SK-N-SH treated with all-trans-retinoic acid at 6 μM for 48 hours (cell line): ENCODE measurements around the gene KRT75.

ENCODE experiments used
- CREB5 ChIP-seq: fragments of 250-450 bp; sonication (Bioruptor Pico); IDR thresholded peaks from 2 replicates; pipeline ENCODE4 v1.5.1; 2020; ENCODE audit warnings: low read depth, mild to moderate bottlenecking, moderate library complexity
- PATZ1 ChIP-seq: fragments of 250-450 bp; sonication (Bioruptor Pico); IDR thresholded peaks from 2 replicates; pipeline ENCODE4 v1.8.0; 2020; ENCODE audit warnings: mild to moderate bottlenecking, moderate library complexity, borderline replicate concordance
- TSHZ2 ChIP-seq: fragments of 250-450 bp; sonication (Bioruptor Pico); IDR thresholded peaks from 2 replicates; pipeline ENCODE4 v1.5.0; 2020; ENCODE audit warnings: mild to moderate bottlenecking, moderate library complexity

DNA sequence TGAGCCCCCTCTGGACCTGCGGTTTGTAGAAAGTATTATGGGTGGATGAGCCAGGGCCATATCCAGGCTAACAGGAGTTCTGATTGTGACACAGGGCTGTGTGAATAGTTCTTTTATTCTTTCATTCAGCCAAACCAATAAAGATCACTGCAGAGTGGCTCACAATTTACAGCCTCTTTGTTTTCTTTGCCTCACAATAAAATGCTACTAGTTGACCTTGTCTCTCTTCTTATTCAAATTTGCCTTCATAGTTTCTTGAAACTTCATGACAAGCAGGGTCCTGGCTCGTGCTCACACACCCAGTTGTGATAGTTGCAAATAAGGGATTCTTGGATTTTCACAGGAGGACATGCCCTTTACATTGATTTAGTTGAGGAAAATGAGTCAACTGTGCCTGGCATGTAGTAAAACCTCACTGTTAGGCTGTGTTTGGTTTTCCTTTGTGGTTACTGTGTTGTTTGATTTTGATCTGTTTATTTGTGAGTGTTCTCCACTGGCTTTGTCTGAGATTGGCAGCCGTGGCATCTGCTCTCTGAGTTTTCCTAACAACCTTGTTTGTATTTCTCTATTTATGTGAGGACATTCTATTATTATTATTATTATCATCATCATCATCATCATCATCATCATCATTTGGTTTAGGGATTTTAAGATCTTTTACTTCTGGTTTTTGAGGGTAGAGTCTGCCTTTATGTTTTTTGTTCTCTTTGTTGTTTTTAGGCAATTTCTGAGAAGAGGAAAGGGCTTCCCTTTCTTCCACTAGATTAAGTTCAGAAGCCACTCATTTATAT lies 20.4 kb upstream of the KRT75 start:
- TF ChIP-seq PATZ1 (CRISPR knock-in tag) (no peak), CREB5 (CRISPR knock-in tag) (no peak), TSHZ2 (CRISPR knock-in tag) (no peak)
